Activated CD4-positive, alpha-beta T cell treated with anti-CD3 and anti-CD28 coated beads for 36 hours (primary cell): ENCODE measurements around the gene PAPOLG. TPM values are rescaled to one million over a fixed set of nuclear protein-coding genes. Genes with fewer than 3 reads are reported as not detected.
A peak's percentile ranks its signal among the peaks of the same experiment; 100 is the strongest.

Experiments
- ATAC-seq: fragments of 200-7000 bp; cut with Tn5 transposase; one replicate; pipeline ENCODE4 v1.10.0; 2021; ENCODE audit warnings: mild to moderate bottlenecking, moderate library complexity
- CTCF ChIA-PET: fragments of 350-600 bp; sonication (Branson Sonifier 250); formaldehyde crosslinking; loops from one replicate; lab custom pipeline; 2021; ENCODE audit warnings: antibody characterized with exemption; lab: Charles Lee
- POLR2A ChIA-PET: fragments of 350-600 bp; sonication (Branson Sonifier 250); formaldehyde crosslinking; loops from one replicate; lab custom pipeline; 2021; ENCODE audit warnings: antibody characterized with exemption, inconsistent platforms; lab: Charles Lee
- DNase-seq: peaks from one replicate; pipeline ENCODE4 v3.0.0-alpha.2; 2020
- H3K27ac Mint-ChIP-seq: one replicate; pipeline ENCODE4 v1.8.0; 2021; ENCODE audit warnings: mixed read lengths
- H3K27me3 Mint-ChIP-seq: one replicate; pipeline ENCODE4 v1.8.0; 2021; ENCODE audit warnings: mixed read lengths
- H3K36me3 Mint-ChIP-seq: one replicate; pipeline ENCODE4 v1.8.0; 2021; ENCODE audit warnings: low read depth, mixed read lengths
- H3K4me1 Mint-ChIP-seq: one replicate; pipeline ENCODE4 v1.8.0; 2021; ENCODE audit warnings: mixed read lengths
- H3K4me3 Mint-ChIP-seq: one replicate; pipeline ENCODE4 v1.8.0; 2021; ENCODE audit warnings: mild to moderate bottlenecking, moderate library complexity, mixed read lengths
- H3K9me3 Mint-ChIP-seq: one replicate; pipeline ENCODE4 v1.8.0; 2021; ENCODE audit warnings: low read depth, mixed read lengths
- intact Hi-C, 2 experiments: fragments of 100-400 bp; cut with DNase I in 1 of 2; cut with micrococcal nuclease in 1 of 2; formaldehyde crosslinking; loops; one replicate each; pipeline versions ENCODE4 v1.14.2 to v1.15.1; 2022 to 2024; cut with DNase I, micrococcal nuclease
- total RNA-seq, 2 experiments: library from RNA; stranded (reverse); gene quantifications; one replicate each; pipeline ENCODE4 v1.2.3, GENCODE V29; 2021

The PAPOLG gene
- total RNA-seq, result 10 to 100 TPM; 13.8 to 14.2 TPM

DNA sequence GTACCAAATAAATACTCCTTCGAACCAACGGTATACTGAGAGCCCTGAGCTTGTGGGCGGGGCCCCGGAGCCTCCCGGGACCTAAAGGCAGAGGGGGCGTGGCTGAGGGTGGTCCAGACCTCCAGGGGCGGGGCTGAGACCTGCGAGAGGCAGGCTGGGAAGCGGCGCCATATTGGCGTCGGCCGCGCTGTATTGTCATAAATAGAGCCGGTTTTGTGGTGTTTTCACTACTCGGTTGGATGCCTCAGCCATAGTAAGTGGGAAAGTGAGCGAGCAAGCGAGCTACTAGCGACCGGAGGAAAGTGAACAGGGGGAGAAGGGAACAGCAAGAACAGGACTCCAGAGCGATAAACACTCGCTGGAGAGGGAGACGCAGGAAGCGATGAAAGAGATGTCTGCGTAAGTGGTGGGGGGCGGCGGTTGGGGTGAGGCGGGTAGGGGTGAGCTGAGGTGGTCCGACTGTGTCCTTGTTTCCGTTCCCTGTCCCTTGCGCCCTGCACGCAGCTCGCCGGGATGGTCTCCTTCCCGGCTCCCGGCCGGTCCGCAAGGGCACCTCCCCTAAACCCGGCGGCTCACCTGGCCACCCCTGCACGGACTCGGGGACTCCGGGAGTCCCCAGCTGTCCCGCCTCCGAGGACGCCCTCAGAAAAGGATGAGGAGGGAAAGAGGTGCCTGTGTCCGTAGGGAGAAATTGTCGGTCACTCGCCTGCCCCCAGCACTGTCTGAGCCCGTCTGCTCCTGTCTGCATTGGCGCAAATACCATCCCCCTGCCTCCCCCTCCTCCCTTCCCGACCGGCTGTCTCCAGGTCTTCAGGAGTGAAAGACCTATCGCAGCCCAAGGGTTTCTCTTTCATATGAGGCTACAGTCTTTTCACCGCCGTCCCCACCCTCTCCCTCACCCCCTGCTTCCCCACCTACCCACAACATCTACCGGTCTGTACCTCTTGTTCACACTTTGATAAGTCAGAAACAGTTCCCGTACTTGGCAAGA lies at the start of gene PAPOLG:
TSS of gene PAPOLG (plus strand) at position 172 of the 991 bp plus-strand sequence. CDS start at position 383, 211 bp downstream.
- Mint-ChIP-seq H3K9me3 (no peaks in the 10 kb centered on the region), H3K36me3 (peaks cover 19% of the 10 kb centered on the region)

DNA sequence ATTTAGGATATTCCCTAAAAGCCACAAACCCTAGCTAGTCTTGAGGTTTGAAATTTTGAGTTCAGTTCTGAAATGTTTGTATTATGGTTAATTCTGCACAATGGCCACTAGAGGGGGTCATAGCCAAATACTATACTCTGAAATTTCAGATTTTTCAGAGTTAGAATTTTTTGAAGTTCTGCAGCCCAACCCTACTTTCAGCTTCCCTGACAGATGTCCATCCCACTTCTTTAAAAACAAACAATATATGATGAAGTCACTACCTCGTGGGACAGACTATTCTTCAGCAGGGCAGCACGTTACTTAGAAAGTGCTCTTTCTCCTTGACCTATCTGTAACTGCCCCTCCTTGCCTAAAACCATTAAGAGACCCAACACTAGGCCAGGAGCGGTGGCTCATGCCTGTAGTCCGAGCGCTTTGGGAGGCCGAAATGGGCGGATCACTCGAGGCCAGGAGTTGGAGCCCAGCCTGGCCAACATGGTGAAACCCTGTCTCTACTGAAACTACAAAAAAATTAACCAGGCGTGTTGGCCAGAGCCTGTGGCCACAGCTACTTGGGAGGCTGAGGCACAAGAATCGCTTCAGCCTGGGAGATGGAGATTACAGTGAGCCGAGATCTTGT lies 48.2 kb upstream of the PAPOLG start:
- CTCF ChIA-PET, result interaction anchor here (0.6 to 7.5 kb wide), 30 partner anchors 10 to 692 kb away, joined by 3 to 115 read pairs (median 4); no protein-coding TSS in a partner anchor
- H3K27me3 Mint-ChIP-seq, result no peaks in the 10 kb centered on the region
- no peaks in the 10 kb centered on the region for H3K9me3 Mint-ChIP-seq
- H3K36me3 Mint-ChIP-seq, result no peaks in the 10 kb centered on the region
- DNase-seq (no peak), ATAC-seq (no peak)
- no peaks in the 10 kb centered on the region for H3K4me1 Mint-ChIP-seq
- intact Hi-C loops, result loop anchor here (1.0 to 5.0 kb wide), 5 partner anchors 48 to 291 kb away; partner anchors contain the start of gene PAPOLG (in 2 of the 2)
- POLR2A ChIA-PET, result interaction anchor here (1.1 kb wide), 1 partner anchor 291 kb away, joined by 3 read pairs; no protein-coding TSS in a partner anchor
- no peak overlapping the region for H3K4me3 Mint-ChIP-seq
- no peak overlapping the region for H3K27ac Mint-ChIP-seq

More for the DNA sequence above, at the start of gene PAPOLG:
- Mint-ChIP-seq H3K27ac (peak within 1 kb of the TSS; percentile 100), H3K27me3 (no peaks in the 10 kb centered on the region), H3K4me1 (peaks cover 34% of the 10 kb centered on the region), H3K4me3 (peak within 1 kb of the TSS; percentile 99)
- ATAC-seq, result peak; percentile 98
- POLR2A ChIA-PET, result interaction anchor here (0.5 to 1.3 kb wide), 8 partner anchors 11 to 1140 kb away, joined by 3 to 6 read pairs (median 4); partner anchors contain the start of gene XPO1
- CTCF ChIA-PET, result interaction anchor here (0.6 to 2.4 kb wide), 6 partner anchors 11 to 261 kb away, joined by 3 to 8 read pairs (median 4); partner anchors contain the start of gene PEX13
- peak; percentile 99 for DNase-seq
- intact Hi-C loops, result loop anchor here (1.0 to 5.0 kb wide), 13 partner anchors 49 to 1948 kb away; partner anchors contain the start of genes REL (in 2 of the 2), EHBP1 (in 1 of the 2), PEX13 (in 1 of the 2) and SANBR (in 1 of the 2)

GRCh38 chr2:60708630-60709320 lies 47.3 kb upstream of the PAPOLG start:
- Mint-ChIP-seq H3K4me3 (no peak overlapping the region), H3K9me3 (no peaks in the 10 kb centered on the region), H3K36me3 (no peaks in the 10 kb centered on the region), H3K27me3 (no peaks in the 10 kb centered on the region), H3K4me1 (no peaks in the 10 kb centered on the region), H3K27ac (no peak overlapping the region)
- DNase-seq (no peak), ATAC-seq (no peak)
- POLR2A ChIA-PET, result interaction anchor here (0.6 kb wide), 1 partner anchor 14 kb away, joined by 3 read pairs; no protein-coding TSS in a partner anchor
- CTCF ChIA-PET, result interaction anchor here (0.6 to 7.5 kb wide), 11 partner anchors 12 to 550 kb away, joined by 3 to 115 read pairs (median 6); no protein-coding TSS in a partner anchor
- intact Hi-C loops, result loop anchor here (5.0 kb wide), 3 partner anchors 49 to 89 kb away; partner anchors contain the start of gene PAPOLG (in 1 of the 2)

DNA sequence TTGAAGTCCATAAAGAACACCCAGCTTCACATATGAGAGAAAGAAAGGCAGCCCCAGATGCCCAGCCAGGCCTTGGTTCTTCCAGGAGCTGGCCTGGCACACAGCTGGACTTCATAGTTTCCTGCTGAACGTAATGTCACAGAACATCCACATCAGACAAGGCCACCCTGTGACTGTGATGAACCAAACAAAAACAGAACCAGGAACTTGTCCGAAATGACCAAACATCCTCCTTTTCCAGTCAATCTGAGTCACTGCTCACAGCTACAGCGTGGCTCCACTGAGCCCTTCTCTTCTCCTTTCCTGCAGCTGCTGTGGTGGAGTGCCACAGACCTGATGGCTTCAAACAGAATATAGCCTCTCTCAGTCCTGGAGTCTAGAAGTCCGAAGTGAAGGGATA lies 45.4 kb upstream of the PAPOLG start:
- ATAC-seq, result no peak
- CTCF ChIA-PET, result interaction anchor here (0.6 to 7.5 kb wide), 9 partner anchors 14 to 290 kb away, joined by 3 to 115 read pairs (median 3); no protein-coding TSS in a partner anchor

DNA sequence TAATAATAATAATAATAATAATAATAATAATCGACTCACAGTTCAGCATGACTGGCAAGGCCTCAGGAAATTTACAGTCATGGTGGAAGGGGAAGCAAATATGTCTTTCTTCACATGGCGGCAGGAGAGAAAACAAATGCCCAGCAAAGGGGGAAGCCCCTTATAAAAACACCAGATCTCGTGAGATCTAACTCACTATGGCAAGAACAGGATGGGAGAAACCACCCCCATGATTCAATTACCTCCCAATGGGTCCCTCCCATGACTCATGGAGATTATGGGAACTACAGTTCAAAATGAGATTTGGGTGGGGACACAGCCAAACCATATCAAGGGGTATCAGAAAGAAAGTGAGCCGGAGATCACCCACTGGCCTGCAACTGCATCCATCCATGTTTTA lies 40.5 kb upstream of the PAPOLG start:
- no peak for DNase-seq
- POLR2A ChIA-PET, result no interaction called here
- no peak for ATAC-seq
- Mint-ChIP-seq H3K27ac (no peak overlapping the region), H3K27me3 (no peaks in the 10 kb centered on the region), H3K4me1 (peaks cover 2% of the 10 kb centered on the region), H3K9me3 (no peaks in the 10 kb centered on the region), H3K4me3 (no peak overlapping the region), H3K36me3 (no peaks in the 10 kb centered on the region)
- intact Hi-C loops, result no loop called here
- CTCF ChIA-PET, result no interaction called here

More for the DNA sequence above, 45.4 kb upstream of the PAPOLG start:
- no peaks in the 10 kb centered on the region for H3K36me3 Mint-ChIP-seq
- H3K4me3 Mint-ChIP-seq, result no peak overlapping the region
- POLR2A ChIA-PET, result no interaction called here
- DNase-seq, result no peak
- intact Hi-C loops, result no loop called here
- H3K9me3 Mint-ChIP-seq, result no peaks in the 10 kb centered on the region
- H3K27me3 Mint-ChIP-seq, result no peaks in the 10 kb centered on the region
- no peak overlapping the region for H3K27ac Mint-ChIP-seq
- H3K4me1 Mint-ChIP-seq, result no peaks in the 10 kb centered on the region

DNA sequence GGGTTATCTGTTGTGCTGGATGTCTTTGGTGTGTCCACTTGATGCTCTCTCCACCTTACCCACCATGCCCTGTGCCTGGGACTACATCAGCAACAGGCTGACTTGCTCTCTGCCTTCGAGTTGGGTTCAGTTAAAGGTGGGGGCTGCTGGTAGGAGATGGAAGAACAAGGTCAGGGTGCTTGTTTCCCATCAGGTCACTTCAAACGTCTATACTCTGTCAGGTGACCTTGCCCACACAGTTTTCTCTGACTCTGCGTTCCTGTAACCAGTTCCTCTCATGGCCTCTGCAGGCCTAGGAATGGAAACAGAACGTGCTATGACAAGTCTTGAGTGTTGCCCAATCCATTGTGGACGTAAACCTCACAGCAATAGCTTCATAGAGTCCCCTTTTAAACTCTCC lies 38.4 kb upstream of the PAPOLG start:
- ChIA-PET CTCF (interaction anchor here (0.8 kb wide), 1 partner anchor 66 kb away, joined by 3 read pairs; no protein-coding TSS in a partner anchor), POLR2A (no interaction called here)
- Mint-ChIP-seq H3K9me3 (no peaks in the 10 kb centered on the region), H3K4me1 (peaks cover 2% of the 10 kb centered on the region), H3K36me3 (no peaks in the 10 kb centered on the region), H3K4me3 (no peak overlapping the region), H3K27ac (no peak overlapping the region), H3K27me3 (no peaks in the 10 kb centered on the region)
- no peak for DNase-seq
- intact Hi-C loops, result no loop called here
- ATAC-seq, result no peak

- intact Hi-C loops, result no loop called here
- DNase-seq (no peak), ATAC-seq (peak; percentile 55)
- CTCF ChIA-PET, result interaction anchor here (2.0 kb wide), 1 partner anchor 12 kb away, joined by 9 read pairs; no protein-coding TSS in a partner anchor
- Mint-ChIP-seq H3K9me3 (no peaks in the 10 kb centered on the region), H3K4me3 (no peak overlapping the region), H3K4me1 (peaks cover 2% of the 10 kb centered on the region), H3K27me3 (no peaks in the 10 kb centered on the region), H3K27ac (peak overlapping the region; percentile 1), H3K36me3 (no peaks in the 10 kb centered on the region)
- POLR2A ChIA-PET, result no interaction called here
Measured at GRCh38 chr2:60719331-60719730, 36.7 kb upstream of the PAPOLG start.

DNA sequence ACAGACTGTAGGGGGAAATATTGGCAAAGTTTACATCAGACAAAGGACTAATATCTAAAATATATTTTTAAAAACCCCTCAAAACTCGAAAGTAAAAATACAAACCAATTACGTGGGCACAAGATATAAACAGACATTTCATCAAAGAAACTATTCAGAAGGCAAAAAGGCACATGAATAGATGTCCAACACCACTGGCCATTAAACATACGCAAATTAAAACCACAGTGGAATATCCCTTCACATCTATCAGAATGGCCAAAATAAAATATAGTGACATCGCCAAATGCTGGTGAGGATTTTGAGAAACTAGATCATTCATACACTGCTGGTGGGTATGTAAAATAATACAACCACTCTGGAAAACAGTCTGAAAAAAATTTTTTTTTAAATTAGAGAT lies 30.6 kb upstream of the PAPOLG start:
- POLR2A ChIA-PET, result no interaction called here
- ATAC-seq, result no peak
- CTCF ChIA-PET, result interaction anchor here (0.8 to 1.6 kb wide), 3 partner anchors 16 to 85 kb away, joined by 3 to 6 read pairs (median 4); no protein-coding TSS in a partner anchor

DNA sequence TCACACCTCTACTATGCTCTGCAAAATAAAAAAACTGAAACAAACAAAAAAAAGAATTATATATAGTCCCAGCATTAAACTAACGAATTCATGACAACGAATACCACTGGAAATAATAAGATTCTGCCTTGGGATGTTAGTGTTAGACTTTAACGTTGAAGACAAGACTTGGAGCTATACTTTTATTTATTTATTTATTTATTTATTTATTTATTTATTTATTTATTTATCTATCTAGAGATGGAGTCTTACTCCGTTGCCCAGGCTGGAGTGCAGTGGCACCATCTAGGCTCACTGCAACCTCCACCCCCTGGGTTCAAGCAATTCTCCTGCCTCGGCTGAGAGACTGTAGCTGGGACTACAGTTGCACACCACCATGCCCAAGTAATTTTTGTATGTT lies 27.2 kb upstream of the PAPOLG start:
- DNase-seq (no peak), ATAC-seq (no peak)
- CTCF ChIA-PET, result no interaction called here
- Mint-ChIP-seq H3K4me1 (no peaks in the 10 kb centered on the region), H3K36me3 (no peaks in the 10 kb centered on the region), H3K9me3 (no peaks in the 10 kb centered on the region), H3K4me3 (no peak overlapping the region), H3K27ac (no peak overlapping the region), H3K27me3 (no peaks in the 10 kb centered on the region)
- intact Hi-C loops, result no loop called here
- POLR2A ChIA-PET, result no interaction called here

More for the DNA sequence above, 30.6 kb upstream of the PAPOLG start:
- DNase-seq, result no peak
- no peaks in the 10 kb centered on the region for H3K27me3 Mint-ChIP-seq
- H3K4me3 Mint-ChIP-seq, result no peak overlapping the region
- H3K4me1 Mint-ChIP-seq, result no peaks in the 10 kb centered on the region
- no peaks in the 10 kb centered on the region for H3K9me3 Mint-ChIP-seq
- intact Hi-C loops, result no loop called here
- no peaks in the 10 kb centered on the region for H3K36me3 Mint-ChIP-seq
- H3K27ac Mint-ChIP-seq, result no peak overlapping the region

GRCh38 chr2:60735496-60736250 lies 20.4 kb upstream of the PAPOLG start:
- POLR2A ChIA-PET, result no interaction called here
- Mint-ChIP-seq H3K9me3 (no peaks in the 10 kb centered on the region), H3K36me3 (no peaks in the 10 kb centered on the region), H3K27me3 (peaks cover 22% of the 10 kb centered on the region), H3K27ac (no peak overlapping the region), H3K4me1 (peaks cover 4% of the 10 kb centered on the region), H3K4me3 (peak overlapping the region; percentile 70)
- CTCF ChIA-PET, result interaction anchor here (1.7 kb wide), 1 partner anchor 61 kb away, joined by 6 read pairs; no protein-coding TSS in a partner anchor
- peak; percentile 38 for DNase-seq
- ATAC-seq, result peak; percentile 33
- intact Hi-C loops, result no loop called here
